Astrocyte of the spinal cord (primary cell): Measurements from ENCODE around the gene ANKRD42.

ENCODE experiments used
- DNase-seq: peaks from one replicate; pipeline ENCODE4 v3.0.0; 2011; ENCODE audit warnings: low read depth, low spot score
- H3K4me3 ChIP-seq: 2 replicates; pipeline ENCODE4 v1.5.1; 2011; ENCODE audit warnings: low read depth, mild to moderate bottlenecking, low read length, moderate library complexity
- CTCF ChIP-seq: IDR thresholded peaks from 2 replicates; pipeline ENCODE4 v1.5.1; 2012; ENCODE audit warnings: low read depth, mild to moderate bottlenecking, low read length, inconsistent platforms
- in situ Hi-C: cut with HindIII; loops from 2 replicates; pipeline ENCODE4 v1.10.0; 2017; ENCODE audit warnings: low sequenced_read_pairs

Gene ANKRD42

GRCh38 chr11:83191986-83192385 is 1.5 kb upstream of the ANKRD42 start:
- no peak for DNase-seq
- in situ Hi-C loops: no loop called here
- TF ChIP-seq CTCF: no peak
- H3K4me3 ChIP-seq: no peak overlapping the region

GRCh38 chr11:83192606-83193245 is 786 bp upstream of the ANKRD42 start:
- no peak for DNase-seq
- in situ Hi-C loops: no loop called here
- TF ChIP-seq CTCF: no peak
- H3K4me3 ChIP-seq: peak overlapping the region; percentile 69

GRCh38 chr11:83194281-83195142 is 1.0 kb downstream of the ANKRD42 start:
- in situ Hi-C loops: no loop called here
- H3K4me3 ChIP-seq: peak overlapping the region; percentile 69
- TF ChIP-seq CTCF: no peak
- peak; percentile 64 for DNase-seq

GRCh38 chr11:83195143-83195466 is 1.6 kb downstream of the ANKRD42 start:
- in situ Hi-C loops: no loop called here
- H3K4me3 ChIP-seq: peak overlapping the region; percentile 69
- DNase-seq: no peak
- peak; percentile 2 for TF ChIP-seq CTCF

- no peak for DNase-seq
Measured at GRCh38 chr11:83195649-83196048, 2.1 kb downstream of the ANKRD42 start.

GRCh38 chr11:83200035-83200434 is 6.5 kb downstream of the ANKRD42 start:
- no peak overlapping the region for H3K4me3 ChIP-seq
- in situ Hi-C loops: no loop called here
- TF ChIP-seq CTCF: no peak
- DNase-seq: no peak

More at GRCh38 chr11:83195649-83196048, 2.1 kb downstream of the ANKRD42 start:
- H3K4me3 ChIP-seq: no peak overlapping the region
- TF ChIP-seq CTCF: no peak
- in situ Hi-C loops: no loop called here
